Measurements from ENCODE around the gene GRK5. TPM values are rescaled to one million over a fixed set of nuclear protein-coding genes. Genes with fewer than 3 reads are reported as not detected.
"Not testable (repeated sequence)": the region's sequence is repeated elsewhere in the genome, so short reads cannot be mapped to it uniquely, and the experiment has no call there.

Gene GRK5
- total RNA-seq, 1 experiment from 2014 or later, result 4.8 TPM

DNA sequence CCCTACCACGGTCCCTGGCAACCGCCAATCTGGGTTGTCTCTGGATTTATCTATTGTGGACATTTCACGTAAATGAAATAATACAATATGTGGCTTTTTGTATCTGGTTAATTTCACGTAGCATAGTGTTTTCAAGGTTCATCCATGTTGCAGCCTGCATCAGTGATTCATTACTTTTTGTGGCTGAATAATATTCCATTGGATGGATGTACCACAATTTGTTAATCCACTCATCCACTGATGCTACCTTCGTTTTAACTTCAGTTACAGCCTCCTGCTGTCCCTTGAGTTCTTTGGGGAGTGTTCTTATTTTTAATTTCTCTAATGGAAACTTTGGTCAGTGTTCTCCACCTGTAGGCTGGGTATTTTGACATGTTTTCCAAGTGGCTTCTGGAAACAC is 49.5 kb downstream of the GRK5 start:
- Histone ChIP-seq H2AFZ (no peak overlapping the region), H3K36me3 (ENCODE audit: low read depth) (no peaks in the 10 kb centered on the region), H3K9me3 (ENCODE audit: insufficient read depth, low read depth) (no peaks in the 10 kb centered on the region), H3K4me1 (replicated peaks; ENCODE audit: insufficient read depth) (peaks cover 36% of the 10 kb centered on the region), H4K20me1 (ENCODE audit: insufficient read depth) (no peaks in the 10 kb centered on the region), H3F3A (ENCODE audit: insufficient read depth, low read depth) (peaks cover 30% of the 10 kb centered on the region), H3K79me2 (ENCODE audit: low read depth) (no peaks in the 10 kb centered on the region), H3K4me2 (no peak overlapping the region), H3K27ac (no peak overlapping the region), H3K4me3 (no peak overlapping the region), H3K27me3 (ENCODE audit: insufficient read depth, low read depth) (no peaks in the 10 kb centered on the region), H3K9me2 (ENCODE audit: insufficient read depth) (no peaks in the 10 kb centered on the region)
- ChIA-PET POLR2A (ENCODE audit: unreplicated experiment) (no interaction called here), CTCF (no interaction called here)
- no peak for TF ChIP-seq EZH2 (IDR thresholded peaks at IDR 0.05; ENCODE audit: low read depth)
- TF ChIP-seq, protein P1, sequence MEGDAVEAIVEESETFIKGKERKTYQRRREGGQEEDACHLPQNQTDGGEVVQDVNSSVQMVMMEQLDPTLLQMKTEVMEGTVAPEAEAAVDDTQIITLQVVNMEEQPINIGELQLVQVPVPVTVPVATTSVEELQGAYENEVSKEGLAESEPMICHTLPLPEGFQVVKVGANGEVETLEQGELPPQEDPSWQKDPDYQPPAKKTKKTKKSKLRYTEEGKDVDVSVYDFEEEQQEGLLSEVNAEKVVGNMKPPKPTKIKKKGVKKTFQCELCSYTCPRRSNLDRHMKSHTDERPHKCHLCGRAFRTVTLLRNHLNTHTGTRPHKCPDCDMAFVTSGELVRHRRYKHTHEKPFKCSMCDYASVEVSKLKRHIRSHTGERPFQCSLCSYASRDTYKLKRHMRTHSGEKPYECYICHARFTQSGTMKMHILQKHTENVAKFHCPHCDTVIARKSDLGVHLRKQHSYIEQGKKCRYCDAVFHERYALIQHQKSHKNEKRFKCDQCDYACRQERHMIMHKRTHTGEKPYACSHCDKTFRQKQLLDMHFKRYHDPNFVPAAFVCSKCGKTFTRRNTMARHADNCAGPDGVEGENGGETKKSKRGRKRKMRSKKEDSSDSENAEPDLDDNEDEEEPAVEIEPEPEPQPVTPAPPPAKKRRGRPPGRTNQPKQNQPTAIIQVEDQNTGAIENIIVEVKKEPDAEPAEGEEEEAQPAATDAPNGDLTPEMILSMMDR (conservative IDR thresholded peaks at IDR 0.05), result no peak
- intact Hi-C loops (cut with micrococcal nuclease; ENCODE audit: unreplicated experiment), result no loop called here
- no peak for DNase-seq
- BruUV-seq (replicated peaks), result no TSS peak

DNA sequence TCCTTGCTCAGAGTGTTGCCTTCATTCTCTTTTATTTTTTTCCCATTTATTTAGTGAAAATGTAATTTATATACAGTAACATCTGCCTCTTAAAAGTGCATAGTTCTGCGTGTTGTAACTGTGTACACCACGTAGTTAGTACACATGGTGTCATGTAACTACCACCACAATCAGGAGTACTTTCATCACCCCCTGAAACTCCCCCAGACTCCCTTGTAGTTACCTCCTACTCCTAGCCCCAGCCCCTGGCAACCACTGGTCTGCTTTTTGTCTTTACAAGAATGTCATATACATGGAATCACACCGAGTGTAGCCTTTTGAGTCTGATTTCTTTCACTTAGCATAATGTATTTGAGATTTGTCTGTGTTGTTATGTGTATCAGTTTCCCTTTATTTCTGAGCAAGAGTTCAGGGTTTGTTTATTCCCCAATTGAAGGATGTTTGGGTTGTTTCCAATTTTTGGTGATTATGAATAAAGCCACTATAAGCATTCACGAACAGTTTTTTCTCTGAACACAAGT is 50.6 kb downstream of the GRK5 start:
- Histone ChIP-seq H3K9me3 (ENCODE audit: insufficient read depth, low read depth) (no peaks in the 10 kb centered on the region), H3K4me2 (no peak overlapping the region), H2AFZ (no peak overlapping the region), H3K4me1 (replicated peaks; ENCODE audit: insufficient read depth) (peaks cover 30% of the 10 kb centered on the region), H4K20me1 (ENCODE audit: insufficient read depth) (no peaks in the 10 kb centered on the region), H3K4me3 (no peak overlapping the region), H3K27me3 (ENCODE audit: insufficient read depth, low read depth) (no peaks in the 10 kb centered on the region), H3K27ac (no peak overlapping the region), H3K9me2 (ENCODE audit: insufficient read depth) (no peaks in the 10 kb centered on the region), H3F3A (ENCODE audit: insufficient read depth, low read depth) (peaks cover 26% of the 10 kb centered on the region), H3K36me3 (ENCODE audit: low read depth) (no peaks in the 10 kb centered on the region), H3K79me2 (ENCODE audit: low read depth) (no peaks in the 10 kb centered on the region)
- intact Hi-C loops (cut with micrococcal nuclease; ENCODE audit: unreplicated experiment), result no loop called here
- CTCF ChIA-PET, result no interaction called here
- POLR2A ChIA-PET (ENCODE audit: unreplicated experiment), result no interaction called here
- BruUV-seq (replicated peaks), result no TSS peak
- no peak for DNase-seq
- TF ChIP-seq EZH2 (IDR thresholded peaks at IDR 0.05; ENCODE audit: low read depth), result no peak
- TF ChIP-seq, protein P1 (conservative IDR thresholded peaks at IDR 0.05), result no peak

DNA sequence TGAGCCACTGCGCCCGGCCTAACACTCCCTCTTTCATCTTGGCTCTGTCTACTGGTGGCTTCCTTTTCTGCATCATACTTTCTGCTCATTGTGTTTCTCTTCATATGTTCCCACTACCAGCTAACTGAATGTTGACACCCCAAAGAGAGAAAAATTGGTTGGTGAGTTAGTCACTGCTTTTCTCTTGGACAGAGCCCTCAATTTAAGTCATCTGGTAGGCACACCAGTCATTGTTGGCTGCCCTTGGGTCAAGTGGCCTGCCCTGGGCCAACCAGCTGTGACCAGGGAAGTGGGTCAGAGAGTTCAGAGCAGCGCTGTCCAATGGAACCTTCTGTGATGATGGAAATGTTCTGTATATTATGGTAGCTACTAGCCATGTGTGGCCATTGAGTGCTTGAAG is 52.0 kb downstream of the GRK5 start:
- TF ChIP-seq, protein P1 (conservative IDR thresholded peaks at IDR 0.05), result no peak
- no peak for TF ChIP-seq EZH2 (IDR thresholded peaks at IDR 0.05; ENCODE audit: low read depth)
- Histone ChIP-seq H2AFZ (no peak overlapping the region), H3K36me3 (ENCODE audit: low read depth) (no peaks in the 10 kb centered on the region), H4K20me1 (ENCODE audit: insufficient read depth) (no peaks in the 10 kb centered on the region), H3K4me1 (replicated peaks; ENCODE audit: insufficient read depth) (peaks cover 22% of the 10 kb centered on the region), H3K27ac (no peak overlapping the region), H3K27me3 (ENCODE audit: insufficient read depth, low read depth) (no peaks in the 10 kb centered on the region), H3K4me3 (no peak overlapping the region), H3K79me2 (ENCODE audit: low read depth) (no peaks in the 10 kb centered on the region), H3F3A (ENCODE audit: insufficient read depth, low read depth) (peaks cover 12% of the 10 kb centered on the region), H3K9me2 (ENCODE audit: insufficient read depth) (no peaks in the 10 kb centered on the region), H3K9me3 (ENCODE audit: insufficient read depth, low read depth) (no peaks in the 10 kb centered on the region), H3K4me2 (no peak overlapping the region)
- DNase-seq, result no peak
- ChIA-PET CTCF (no interaction called here), POLR2A (ENCODE audit: unreplicated experiment) (no interaction called here)
- BruUV-seq (replicated peaks), result no TSS peak
- intact Hi-C loops (cut with micrococcal nuclease; ENCODE audit: unreplicated experiment), result no loop called here

DNA sequence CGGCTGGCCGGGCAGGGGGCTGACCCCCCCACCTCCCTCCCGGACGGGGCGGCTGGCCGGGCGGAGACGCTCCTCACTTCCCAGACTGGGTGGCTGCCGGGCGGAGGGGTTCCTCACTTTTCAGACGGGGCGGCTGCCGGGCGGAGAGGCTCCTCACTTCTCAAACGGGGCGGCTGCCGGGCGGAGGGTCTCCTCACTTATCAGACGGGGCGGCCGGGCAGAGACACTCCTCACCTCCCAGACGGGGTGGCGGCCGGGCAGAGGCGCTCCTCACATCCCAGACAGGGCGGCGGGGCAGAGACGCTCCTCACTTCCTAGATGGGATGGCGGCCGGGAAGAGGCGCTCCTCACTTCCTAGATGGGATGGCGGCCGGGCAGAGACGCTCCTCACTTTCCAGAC is 53.6 kb downstream of the GRK5 start:
- H2AFZ ChIP-seq; H3K27me3 ChIP-seq (ENCODE audit: insufficient read depth, low read depth); H3K4me1 ChIP-seq (replicated peaks; ENCODE audit: insufficient read depth); H3K79me2 ChIP-seq (ENCODE audit: low read depth); H3K36me3 ChIP-seq (ENCODE audit: low read depth); BruUV-seq (replicated peaks); H3K9me3 ChIP-seq (ENCODE audit: insufficient read depth, low read depth); H3K9me2 ChIP-seq (ENCODE audit: insufficient read depth); POLR2A ChIA-PET (ENCODE audit: unreplicated experiment); H3K27ac ChIP-seq; H4K20me1 ChIP-seq (ENCODE audit: insufficient read depth); DNase-seq; H3F3A ChIP-seq (ENCODE audit: insufficient read depth, low read depth); intact Hi-C loops (cut with micrococcal nuclease; ENCODE audit: unreplicated experiment); H3K4me2 ChIP-seq; CTCF ChIA-PET; H3K4me3 ChIP-seq: not testable (repeated sequence)

All from PC-9 (cell line).